Loucy (cell line): Measurements from ENCODE around the gene NCKAP5.

ENCODE experiments used
- H2AFZ ChIP-seq: fragments of 200-600 bp; sonication (generic); 2 replicates; pipeline ENCODE4 v1.6.0; 2016; ENCODE audit warnings: antibody characterized with exemption, mild to moderate bottlenecking, low read length, moderate library complexity
- H3F3A ChIP-seq: fragments of 200-600 bp; 2 replicates; pipeline ENCODE4 v1.6.0; 2016; ENCODE audit warnings: antibody characterized with exemption, low read depth, mild to moderate bottlenecking
- H3K27me3 ChIP-seq: fragments of 200-600 bp; sonication (generic); 2 replicates; pipeline ENCODE4 v1.6.1; 2014; ENCODE audit warnings: low read length, mild to moderate bottlenecking; ENCODE audit not compliant: insufficient read depth, poor library complexity, severe bottlenecking
- H3K36me3 ChIP-seq: fragments of 200-600 bp; sonication (generic); 2 replicates; pipeline ENCODE4 v1.6.1; 2016; ENCODE audit warnings: low read length; ENCODE audit not compliant: insufficient read depth
- H3K4me1 ChIP-seq: fragments of 200-600 bp; sonication (generic); 2 replicates; pipeline ENCODE4 v1.5.1; 2014; ENCODE audit warnings: low read length, mild to moderate bottlenecking; ENCODE audit not compliant: insufficient read depth, poor library complexity, severe bottlenecking
- H3K4me2 ChIP-seq: fragments of 200-600 bp; sonication (generic); 2 replicates; pipeline ENCODE4 v1.6.0; 2014; ENCODE audit warnings: antibody characterized with exemption, low read length, low read depth, mild to moderate bottlenecking; ENCODE audit not compliant: poor library complexity, severe bottlenecking
- H3K4me3 ChIP-seq: fragments of 200-600 bp; sonication (generic); 2 replicates; pipeline ENCODE4 v1.5.1; 2014; ENCODE audit warnings: low read length, mild to moderate bottlenecking, mixed read lengths; ENCODE audit not compliant: poor library complexity, severe bottlenecking
- H3K79me2 ChIP-seq: fragments of 200-600 bp; sonication (generic); 2 replicates; pipeline ENCODE4 v1.6.1; 2014; ENCODE audit warnings: low read length; ENCODE audit not compliant: insufficient read depth
- H3K9ac ChIP-seq: fragments of 200-600 bp; sonication (generic); 2 replicates; pipeline ENCODE4 v1.6.0; 2014; ENCODE audit warnings: mild to moderate bottlenecking, low read depth, low read length, moderate library complexity; ENCODE audit not compliant: poor library complexity, severe bottlenecking
- H3K9me2 ChIP-seq: fragments of 200-600 bp; sonication (generic); replicated peaks from 2 replicates; pipeline ENCODE4 v1.6.1; 2016; ENCODE audit warnings: low read depth, low read length, mixed read lengths
- H3K9me3 ChIP-seq: fragments of 200-600 bp; sonication (generic); 2 replicates; pipeline ENCODE4 v1.6.1; 2014; ENCODE audit warnings: mild to moderate bottlenecking, antibody characterized with exemption, low read length, low read depth; ENCODE audit not compliant: insufficient read depth
- H4K20me1 ChIP-seq: fragments of 200-600 bp; sonication (generic); 2 replicates; pipeline ENCODE4 v1.6.0; 2014; ENCODE audit warnings: antibody characterized with exemption, low read length, mild to moderate bottlenecking; ENCODE audit not compliant: insufficient read depth, poor library complexity, severe bottlenecking
- EZH2phosphoT487 ChIP-seq: fragments of 200-600 bp; IDR thresholded peaks from 2 replicates; pipeline ENCODE4 v1.6.1; 2018; ENCODE audit warnings: antibody characterized with exemption, mild to moderate bottlenecking, moderate library complexity, borderline replicate concordance
- TF ChIP-seq, protein P1 (sequence below): fragments of 200-600 bp; sonication (generic); conservative IDR thresholded peaks from 2 replicates; pipeline ENCODE4 v1.5.1; 2014; ENCODE audit warnings: mild to moderate bottlenecking, antibody characterized with exemption, low read length

Gene NCKAP5

DNA sequence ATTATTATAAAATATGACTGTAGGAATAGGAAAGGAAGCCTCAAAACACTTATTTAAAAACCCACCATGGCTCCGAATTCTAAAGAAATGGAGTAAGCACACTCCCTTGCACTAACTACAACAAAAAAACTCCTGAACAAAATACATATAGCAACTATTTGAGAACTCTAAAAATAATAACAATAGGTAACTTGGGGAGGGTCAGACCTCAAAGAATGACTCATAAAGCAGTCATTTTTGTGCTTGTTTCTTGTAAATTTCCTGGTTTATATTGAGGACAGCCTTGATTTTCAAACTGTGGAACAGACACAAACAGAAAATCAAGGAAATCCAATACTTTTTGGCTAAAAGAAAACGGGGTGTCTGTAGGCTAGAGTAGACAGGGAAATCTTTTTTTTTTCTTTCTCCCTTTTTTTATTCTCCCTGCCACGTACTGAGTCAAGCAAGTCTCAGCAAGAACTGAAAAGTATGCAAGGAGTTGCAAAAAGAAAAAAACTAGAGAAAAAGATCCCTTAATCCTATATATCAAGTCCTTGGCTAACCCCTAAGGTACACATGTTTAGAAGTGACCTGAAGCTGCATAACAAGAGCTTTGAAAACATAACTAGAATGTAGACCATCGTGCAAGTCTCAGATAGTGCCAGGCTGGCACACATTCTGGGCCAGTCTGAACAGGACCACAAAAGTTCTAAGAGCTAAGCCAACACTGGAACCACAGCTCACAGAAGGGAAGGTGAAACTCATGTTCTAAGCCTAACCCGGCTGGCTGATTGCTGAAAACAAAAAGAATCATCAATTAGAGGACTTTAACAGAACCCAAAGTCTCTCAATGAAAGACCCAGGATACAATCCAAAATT lies 495.2 kb downstream of the NCKAP5 start:
- no peaks in the 10 kb centered on the region for H3K9me2 ChIP-seq
- H4K20me1 ChIP-seq = no peaks in the 10 kb centered on the region
- H3K4me3 ChIP-seq = no peak overlapping the region
- no peaks in the 10 kb centered on the region for H3K36me3 ChIP-seq
- H3K9me3 ChIP-seq = no peaks in the 10 kb centered on the region
- no peaks in the 10 kb centered on the region for H3F3A ChIP-seq
- H3K9ac ChIP-seq = no peak overlapping the region
- H3K79me2 ChIP-seq = no peaks in the 10 kb centered on the region
- H2AFZ ChIP-seq = no peak overlapping the region
- H3K4me2 ChIP-seq = no peak overlapping the region
- TF ChIP-seq, protein P1, sequence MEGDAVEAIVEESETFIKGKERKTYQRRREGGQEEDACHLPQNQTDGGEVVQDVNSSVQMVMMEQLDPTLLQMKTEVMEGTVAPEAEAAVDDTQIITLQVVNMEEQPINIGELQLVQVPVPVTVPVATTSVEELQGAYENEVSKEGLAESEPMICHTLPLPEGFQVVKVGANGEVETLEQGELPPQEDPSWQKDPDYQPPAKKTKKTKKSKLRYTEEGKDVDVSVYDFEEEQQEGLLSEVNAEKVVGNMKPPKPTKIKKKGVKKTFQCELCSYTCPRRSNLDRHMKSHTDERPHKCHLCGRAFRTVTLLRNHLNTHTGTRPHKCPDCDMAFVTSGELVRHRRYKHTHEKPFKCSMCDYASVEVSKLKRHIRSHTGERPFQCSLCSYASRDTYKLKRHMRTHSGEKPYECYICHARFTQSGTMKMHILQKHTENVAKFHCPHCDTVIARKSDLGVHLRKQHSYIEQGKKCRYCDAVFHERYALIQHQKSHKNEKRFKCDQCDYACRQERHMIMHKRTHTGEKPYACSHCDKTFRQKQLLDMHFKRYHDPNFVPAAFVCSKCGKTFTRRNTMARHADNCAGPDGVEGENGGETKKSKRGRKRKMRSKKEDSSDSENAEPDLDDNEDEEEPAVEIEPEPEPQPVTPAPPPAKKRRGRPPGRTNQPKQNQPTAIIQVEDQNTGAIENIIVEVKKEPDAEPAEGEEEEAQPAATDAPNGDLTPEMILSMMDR = no peak
- TF ChIP-seq EZH2phosphoT487 = no peak
- no peaks in the 10 kb centered on the region for H3K4me1 ChIP-seq
- H3K27me3 ChIP-seq = no peaks in the 10 kb centered on the region

DNA sequence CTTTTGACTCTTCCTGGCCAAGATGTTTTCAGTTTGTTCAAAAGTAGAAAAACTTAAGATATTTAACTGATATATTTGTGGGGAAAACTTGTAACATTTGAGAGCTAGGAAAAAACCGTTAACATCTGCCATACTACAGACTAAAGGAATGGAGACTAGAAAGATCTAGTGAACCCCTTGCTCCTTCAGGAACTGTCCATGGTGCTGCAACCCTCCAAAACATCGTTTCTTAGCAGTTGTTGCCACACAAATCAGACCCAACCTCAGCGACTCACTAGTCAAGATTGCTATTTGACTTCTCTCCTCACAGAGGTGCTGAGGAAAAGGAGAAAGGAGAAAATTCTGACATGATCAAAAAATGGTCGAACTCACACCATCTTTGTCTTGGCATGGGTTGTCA lies 504.5 kb downstream of the NCKAP5 start:
- H3K4me2 ChIP-seq = no peak overlapping the region
- H3K9me2 ChIP-seq = no peaks in the 10 kb centered on the region
- no peak overlapping the region for H2AFZ ChIP-seq
- no peaks in the 10 kb centered on the region for H4K20me1 ChIP-seq
- H3F3A ChIP-seq = no peaks in the 10 kb centered on the region
- TF ChIP-seq EZH2phosphoT487 = no peak
- no peaks in the 10 kb centered on the region for H3K9me3 ChIP-seq
- no peaks in the 10 kb centered on the region for H3K27me3 ChIP-seq
- H3K4me3 ChIP-seq = no peak overlapping the region
- H3K4me1 ChIP-seq = no peaks in the 10 kb centered on the region
- H3K36me3 ChIP-seq = no peaks in the 10 kb centered on the region
- H3K79me2 ChIP-seq = no peaks in the 10 kb centered on the region
- no peak overlapping the region for H3K9ac ChIP-seq

DNA sequence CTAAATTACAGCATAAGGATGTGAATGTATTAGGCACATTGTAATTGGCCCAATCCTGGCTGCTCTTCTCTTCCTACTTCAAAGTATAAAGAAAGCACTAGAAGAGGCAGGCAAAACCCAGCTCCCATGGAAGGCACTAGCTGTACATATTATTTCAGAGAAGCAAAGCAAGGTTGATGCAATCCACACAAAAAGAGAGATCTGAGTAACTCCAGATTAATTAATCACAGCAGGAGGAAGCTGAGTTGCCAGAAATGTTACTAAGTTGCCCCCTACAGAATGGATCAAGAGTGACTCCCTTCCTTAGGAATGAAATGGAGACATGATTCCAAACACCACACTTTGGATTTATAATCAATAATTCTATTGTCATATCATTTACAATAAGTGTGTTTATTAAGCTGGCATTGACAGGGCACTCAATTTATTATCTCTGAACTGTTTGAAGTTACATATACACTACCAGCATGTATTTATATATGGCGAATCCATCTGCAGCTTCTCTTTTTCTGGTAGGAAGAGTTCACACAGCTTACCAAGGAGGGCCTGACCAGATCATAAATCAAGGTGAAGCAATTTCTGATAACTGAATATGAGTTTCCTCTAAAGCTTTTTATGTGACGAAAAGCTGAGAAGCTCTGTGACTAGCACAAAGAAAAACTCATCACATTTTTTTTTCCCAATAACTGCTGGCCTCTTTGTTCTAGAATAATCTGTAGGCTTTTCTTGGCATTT lies 505.2 kb downstream of the NCKAP5 start:
- H2AFZ ChIP-seq = no peak overlapping the region
- H3K9ac ChIP-seq = no peak overlapping the region
- no peaks in the 10 kb centered on the region for H4K20me1 ChIP-seq
- H3K4me2 ChIP-seq = no peak overlapping the region
- H3K36me3 ChIP-seq = no peaks in the 10 kb centered on the region
- H3F3A ChIP-seq = no peaks in the 10 kb centered on the region
- H3K4me1 ChIP-seq = no peaks in the 10 kb centered on the region
- H3K79me2 ChIP-seq = no peaks in the 10 kb centered on the region
- H3K27me3 ChIP-seq = no peaks in the 10 kb centered on the region
- no peak for TF ChIP-seq EZH2phosphoT487
- TF ChIP-seq, protein P1 = no peak
- H3K9me2 ChIP-seq = no peaks in the 10 kb centered on the region
- H3K9me3 ChIP-seq = no peaks in the 10 kb centered on the region
- H3K4me3 ChIP-seq = no peak overlapping the region
